Measurements from ENCODE around the gene PCNT. TPM values are rescaled to one million over a fixed set of nuclear protein-coding genes. Genes with fewer than 3 reads are reported as not detected.

The PCNT gene
- total and polyA plus RNA-seq, 2 of the 4 experiments (the other 2 are of a cell fraction): 10.0 to 19.4 TPM

GRCh38 chr21:46284733-46285132, 39.2 kb upstream of the PCNT start:
- TF ChIP-seq POLR2A (IDR thresholded peaks at IDR 0.05; ENCODE audit: low read depth, low read length) (no peak), MXI1 (IDR thresholded peaks at IDR 0.05; ENCODE audit: borderline replicate concordance, low read depth, low read length) (no peak), RAD21 (IDR thresholded peaks at IDR 0.05; ENCODE audit: low read length) (no peak), CHD1 (IDR thresholded peaks at IDR 0.05; ENCODE audit: low read depth, low read length) (no peak), RCOR1 (IDR thresholded peaks at IDR 0.05; ENCODE audit: insufficient replicate concordance, low read length) (no peak), RFX5 (IDR thresholded peaks at IDR 0.05; ENCODE audit: low read depth, low read length) (no peak), MAZ (IDR thresholded peaks at IDR 0.05; ENCODE audit: borderline replicate concordance, low read depth, low read length) (no peak), CTCF (conservative IDR thresholded peaks at IDR 0.05; ENCODE audit: low read depth, low read length) (no peak), ELK1 (IDR thresholded peaks at IDR 0.05; ENCODE audit: borderline replicate concordance, low read depth, low read length) (no peak), USF2 (IDR thresholded peaks at IDR 0.05; ENCODE audit: low read depth, low read length) (no peak), FOS (IDR thresholded peaks at IDR 0.05; ENCODE audit: low read depth, low read length) (no peak), SMC3 (IDR thresholded peaks at IDR 0.05; ENCODE audit: low read depth, low read length) (no peak), MAFK (IDR thresholded peaks at IDR 0.05; ENCODE audit: low read depth, low read length) (no peak), CEBPB (IDR thresholded peaks at IDR 0.05; ENCODE audit: low read depth, low read length) (no peak), NFE2L2 (IDR thresholded peaks at IDR 0.05; ENCODE audit: low read depth, low read length) (no peak), BHLHE40 (IDR thresholded peaks at IDR 0.05; ENCODE audit: low read depth, low read length) (no peak)
- Histone ChIP-seq H3K79me1 (ENCODE audit: low read depth in 1 of 2, low read length in 2 of 2) (peaks cover 13 to 63% of the 10 kb centered on the region in 2 experiments), H3K9me3 (ENCODE audit: control insufficient read depth, insufficient read depth, low read length) (no peaks in the 10 kb centered on the region), H4K20me1 (ENCODE audit: insufficient read depth, low read length) (peaks cover 15% of the 10 kb centered on the region), H2AK9ac (replicated peaks; ENCODE audit: low read depth, low read length, poor library complexity) (peak overlapping the region; percentile 80), H2AK5ac (ENCODE audit: low read depth, low read length) (no peak overlapping the region; the same call in 1 of the 2 replicates), H3K36me3 (ENCODE audit: control insufficient read depth, insufficient read depth, low read length) (peaks cover 25% of the 10 kb centered on the region), H2BK15ac (ENCODE audit: low read depth, low read length) (no peak overlapping the region), H3K27ac (ENCODE audit: insufficient read depth, low read length) (no peak overlapping the region), H3K27me3 (ENCODE audit: control insufficient read depth, insufficient read depth, low read length) (no peaks in the 10 kb centered on the region), H4K5ac (ENCODE audit: low read depth, low read length) (no peak overlapping the region), H2BK20ac (ENCODE audit: low read depth, low read length) (no peak overlapping the region), H3K23ac (ENCODE audit: low read depth, low read length) (peak overlapping the region; percentile 6), H3K9ac (ENCODE audit: low read depth, low read length) (peak overlapping the region; percentile 14; the same call in 1 of the 2 replicates), H3K18ac (ENCODE audit: low read depth, low read length) (no peak overlapping the region), H3K14ac (replicated peaks; ENCODE audit: low read depth, low read length) (no peak overlapping the region; the same call in 1 of the 2 replicates), H3K4ac (ENCODE audit: low read depth, low read length) (no peak overlapping the region), H3K9me1 (ENCODE audit: insufficient read depth, low read length) (peaks cover 12% of the 10 kb centered on the region), H3K4me3 (ENCODE audit: insufficient read depth, low read depth, low read length) (peak overlapping the region; percentile 69; the same call in 1 of the 2 replicates), H2BK5ac (ENCODE audit: low read depth, low read length, poor library complexity, severe bottlenecking) (no peak overlapping the region), H2AFZ (replicated peaks; ENCODE audit: low read length, poor library complexity) (no peak overlapping the region), H3K4me1 (ENCODE audit: control insufficient read depth, insufficient read depth, low read length) (peaks cover 12% of the 10 kb centered on the region), H2BK120ac (ENCODE audit: low read depth, low read length) (no peak overlapping the region), H3K4me2 (ENCODE audit: low read depth, low read length) (peak overlapping the region; percentile 79), H3K56ac (ENCODE audit: extremely low read depth, insufficient read depth, low read length) (0 out of 2 replicates have a peak overlapping the region, but pooled peaks have one; percentile 17), H4K91ac (ENCODE audit: insufficient read depth, low read depth, low read length) (no peak overlapping the region), H4K8ac (ENCODE audit: low read depth in 2 of 2, low read length in 2 of 2) (no peak overlapping the region)
- ATAC-seq (ENCODE audit: low read depth) (no peak), DNase-seq (no peak)
- BruUV-seq (replicated peaks): TSS peak; percentile 75
- intact Hi-C loops (cut with micrococcal nuclease): loop anchor here (1.0 to 5.0 kb wide), 3 partner anchors 41 to 312 kb away; no protein-coding TSS in a partner anchor
- ChIA-PET CTCF (no interaction called here), POLR2A (ENCODE audit: unreplicated experiment) (no interaction called here)
- dilution Hi-C loops (cut with HindIII; ENCODE audit: low sequenced_read_pairs, unreplicated experiment): no loop called here
- in situ Hi-C loops (cut with MboI; ENCODE audit: low sequenced_read_pairs): no loop called here
- WGBS, 2 experiments (ENCODE audit: extremely low coverage in 2 of 2, insufficient read length in 1 of 2): 100% methylated on average over 1 of the region's 1 CpG; no CpG with 5 or more reads in 1 of the 2 experiments
